NCI-H2171 treated with DMSO at 0.1 percent for 48 hours (cell line): ENCODE measurements around the gene FAU.
"Not testable (repeated sequence)": the region's sequence is repeated elsewhere in the genome, so short reads cannot be mapped to it uniquely, and the experiment has no call there.

ENCODE experiments used
- DNase-seq: peaks from one replicate; lab custom pipeline; 2025; lab: John Stamatoyannopoulos, UW

FAU gene

DNA sequence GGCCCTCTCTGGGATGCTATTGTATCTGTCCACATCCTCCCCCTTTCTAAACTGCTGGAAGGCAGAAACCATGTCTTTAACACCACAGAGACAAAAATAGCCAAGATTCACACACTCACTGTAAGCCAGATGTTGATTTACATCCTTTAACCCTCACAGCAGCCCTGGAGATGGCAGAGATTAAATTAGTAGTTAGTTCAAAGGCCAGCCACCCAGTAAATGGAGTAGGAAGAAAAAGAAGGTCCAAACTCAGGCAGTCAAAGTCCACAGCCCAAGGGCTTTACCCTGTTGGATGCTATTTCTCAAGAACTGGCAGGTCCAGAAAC is 2.3 kb downstream of the FAU start:
- DNase-seq = no peak

DNA sequence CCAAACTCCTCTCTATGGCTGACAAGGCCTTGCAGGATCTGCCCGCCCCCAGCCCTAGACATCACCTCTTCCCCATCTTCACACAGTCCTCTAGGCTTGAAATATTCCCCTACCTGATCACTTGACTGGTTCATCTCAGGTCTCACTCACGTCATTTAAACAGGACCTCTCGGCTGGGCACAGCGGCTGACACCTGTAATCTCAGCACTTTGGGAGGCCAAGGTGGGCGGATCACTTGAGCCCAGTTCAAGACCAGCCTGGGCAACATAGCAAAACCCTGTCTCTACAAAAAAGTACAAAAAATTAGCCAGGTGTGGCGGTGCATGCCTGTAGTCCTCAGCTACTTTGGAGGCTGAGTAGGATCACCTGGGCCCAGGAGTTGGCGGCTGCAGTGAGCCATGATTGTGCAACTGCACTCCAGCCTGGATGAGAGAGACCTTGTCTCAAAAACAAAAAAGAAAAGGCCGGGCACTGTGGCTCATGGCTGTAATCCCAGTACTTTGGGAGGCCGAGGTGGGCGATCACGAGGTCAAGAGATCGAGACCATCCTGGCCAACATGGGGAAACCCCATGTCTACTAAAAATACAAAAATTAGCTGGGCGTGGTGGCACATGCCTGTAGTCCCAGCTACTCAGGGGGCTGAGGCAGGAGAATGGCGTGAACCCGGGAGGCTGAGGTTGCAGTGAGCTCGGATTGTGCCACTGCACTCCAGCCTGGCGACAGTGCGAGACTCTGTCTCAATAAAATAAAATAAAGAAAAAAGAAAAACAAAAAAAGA is 2.9 kb downstream of the FAU start:
- not testable (repeated sequence) for DNase-seq

- no peak for DNase-seq
Measured at GRCh38 chr11:65118097-65118837, 3.7 kb downstream of the FAU start.

DNA sequence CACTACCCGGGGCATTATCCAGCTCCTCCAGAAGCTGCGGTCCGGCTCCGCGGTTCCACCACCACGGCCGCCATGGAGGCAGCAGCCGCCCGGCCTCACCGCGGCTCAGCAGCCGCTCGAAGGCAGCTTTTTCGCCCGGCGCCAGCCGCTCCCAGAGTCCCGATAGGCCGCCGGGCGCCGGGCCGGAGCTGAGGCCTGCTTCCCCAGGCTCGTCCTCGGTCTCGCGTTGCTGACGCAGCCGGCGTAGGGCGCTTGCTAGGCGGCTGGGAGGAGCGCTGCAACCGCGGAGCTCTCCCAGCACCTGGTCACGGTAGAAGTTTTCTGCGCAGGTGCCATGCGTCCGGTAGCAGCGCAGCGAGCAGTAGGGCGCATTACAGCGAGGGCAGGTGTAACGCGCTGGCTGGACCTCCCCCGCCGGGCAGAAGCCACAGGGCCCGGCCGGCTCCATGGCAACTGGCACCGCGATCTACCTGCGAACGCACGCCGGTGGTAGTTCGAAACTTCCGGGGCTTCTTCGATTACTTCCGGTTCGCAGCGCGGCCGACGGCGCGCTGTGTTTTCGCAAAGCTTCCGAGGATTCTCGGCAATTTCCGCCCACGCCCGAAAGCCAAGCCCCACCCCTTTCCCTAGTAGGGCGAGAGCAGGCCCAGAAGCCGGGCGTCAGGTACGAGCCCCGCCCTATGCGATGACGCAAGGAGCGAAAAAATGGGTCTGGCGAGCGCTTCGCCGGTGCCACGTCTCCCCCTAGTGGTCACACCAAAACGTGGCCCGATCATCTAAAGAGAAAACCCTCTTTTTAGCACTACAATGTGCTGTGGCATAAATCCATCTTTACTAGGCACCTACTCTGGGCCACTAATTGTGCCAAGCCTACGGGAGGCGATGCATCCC is 4.5 kb downstream of the FAU start, which contains the start of gene ZNHIT2:
ZNHIT2 (minus strand) TSS at position 496 of the 891 bp plus-strand sequence; CDS start at position 448, 48 bp downstream.
- peak; percentile 98 for DNase-seq

DNA sequence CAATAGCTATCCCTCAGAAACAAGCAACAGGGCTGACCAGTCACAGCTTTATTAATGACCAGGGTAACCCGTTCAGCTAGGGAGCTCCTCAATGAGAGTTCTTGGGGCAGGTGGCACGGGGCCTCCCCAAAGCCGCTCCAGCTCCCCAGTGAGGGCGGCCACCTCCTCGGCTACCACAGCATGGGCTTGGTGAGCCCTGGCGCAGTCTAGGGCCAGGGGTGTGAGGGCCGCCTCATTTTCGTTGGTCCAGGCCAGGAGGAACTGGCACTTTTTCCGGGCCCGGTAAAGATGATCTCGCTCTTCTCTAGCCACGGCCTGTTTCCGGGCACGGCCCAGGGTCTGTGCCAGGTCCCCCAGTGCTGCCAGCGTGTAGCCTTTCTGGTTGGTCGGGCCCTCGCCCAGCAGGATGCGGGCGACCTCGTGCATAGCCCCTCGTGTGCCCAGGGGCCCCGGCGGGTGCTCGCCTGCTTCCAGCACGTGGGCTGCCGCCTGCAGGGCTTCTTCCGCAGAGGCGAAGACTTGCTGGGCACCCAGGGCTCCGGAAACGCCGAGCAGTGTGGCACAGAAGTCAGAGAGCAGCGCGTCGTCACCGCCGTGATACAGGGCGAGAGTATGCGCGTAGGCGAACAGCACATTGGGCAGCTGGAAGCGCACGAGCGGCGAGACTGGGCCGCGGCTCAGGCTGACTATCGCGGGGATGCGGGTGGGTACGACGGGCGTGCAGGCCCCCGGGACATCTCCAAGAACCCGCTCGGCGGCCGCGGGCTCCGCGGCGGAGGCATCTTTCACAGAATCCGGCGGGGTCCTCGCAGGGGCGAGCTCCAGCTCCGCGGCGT is 5.3 kb downstream of the FAU start:
- DNase-seq = peak; percentile 43

DNA sequence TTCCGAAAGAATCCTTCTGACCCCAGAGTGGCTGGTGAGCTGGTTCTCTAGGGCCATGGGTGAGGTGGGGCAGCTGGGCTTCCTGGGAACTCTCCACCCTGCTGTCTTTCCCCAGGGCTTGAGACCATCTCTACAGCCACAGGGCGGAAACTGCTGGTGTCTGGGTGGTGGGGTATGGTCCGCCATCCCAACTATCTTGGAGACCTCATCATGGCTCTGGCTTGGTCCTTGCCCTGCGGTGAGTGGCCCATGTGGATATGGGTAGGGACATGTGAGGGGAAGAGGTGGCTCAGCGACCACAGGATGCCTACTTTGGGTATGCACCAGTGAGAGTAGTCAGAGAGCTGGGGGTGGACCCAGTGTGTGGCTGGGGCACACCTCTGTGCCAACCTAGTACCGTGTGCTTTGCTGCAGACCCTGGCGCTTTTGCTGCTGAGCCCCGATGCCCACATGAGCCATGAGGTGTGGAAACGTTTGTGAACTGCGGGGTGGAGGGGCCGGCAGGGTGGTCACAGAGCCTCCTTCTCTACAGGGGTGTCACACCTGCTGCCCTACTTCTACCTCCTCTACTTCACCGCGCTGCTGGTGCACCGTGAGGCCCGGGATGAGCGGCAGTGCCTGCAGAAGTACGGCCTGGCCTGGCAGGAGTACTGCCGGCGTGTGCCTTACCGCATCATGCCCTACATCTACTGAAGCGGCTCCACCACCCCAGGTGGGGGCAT is 6.4 kb downstream of the FAU start:
- no peak for DNase-seq

GRCh38 chr11:65114538-65115171 is 7.3 kb downstream of the FAU start:
- no peak for DNase-seq

- DNase-seq = no peak
Measured at GRCh38 chr11:65113839-65114238, 8.1 kb downstream of the FAU start.

GRCh38 chr11:65113361-65113756 is 8.6 kb downstream of the FAU start:
- peak; percentile 57 for DNase-seq

DNA sequence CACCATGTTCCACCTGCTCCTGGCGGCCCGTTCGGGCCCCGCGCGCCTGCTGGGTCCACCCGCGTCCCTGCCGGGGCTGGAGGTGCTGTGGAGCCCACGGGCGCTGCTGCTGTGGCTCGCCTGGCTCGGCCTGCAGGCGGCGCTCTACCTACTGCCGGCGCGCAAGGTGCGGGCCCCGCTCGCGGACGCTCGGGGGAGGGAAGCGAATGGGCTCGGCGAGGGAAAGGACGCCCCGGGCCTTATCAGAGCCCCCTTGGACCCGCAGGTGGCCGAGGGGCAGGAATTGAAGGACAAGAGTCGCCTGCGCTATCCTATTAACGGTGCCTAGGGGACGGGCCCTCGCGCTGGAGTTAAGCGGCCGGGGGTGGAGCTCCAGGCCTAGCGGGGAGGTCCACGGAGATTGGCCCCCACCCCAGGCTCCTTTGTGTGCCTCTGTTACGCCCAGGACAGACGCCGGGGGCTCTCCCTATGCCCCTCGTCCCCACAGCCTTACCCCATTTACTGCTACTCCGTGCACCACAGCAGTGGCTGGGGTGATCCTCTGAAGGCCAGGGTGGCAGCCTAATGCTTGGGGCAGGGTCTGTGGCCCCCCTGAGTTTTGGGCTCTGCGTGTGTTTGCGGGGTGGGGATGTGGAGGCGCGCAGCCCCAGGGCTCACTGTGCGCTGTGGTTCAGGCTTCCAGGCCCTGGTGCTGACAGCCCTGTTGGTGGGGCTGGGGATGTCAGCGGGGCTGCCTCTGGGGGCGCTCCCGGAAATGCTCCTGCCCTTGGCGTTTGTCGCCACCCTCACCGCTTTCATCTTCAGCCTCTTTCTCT is 9.2 kb downstream of the FAU start:
- DNase-seq = peak; percentile 57

DNA sequence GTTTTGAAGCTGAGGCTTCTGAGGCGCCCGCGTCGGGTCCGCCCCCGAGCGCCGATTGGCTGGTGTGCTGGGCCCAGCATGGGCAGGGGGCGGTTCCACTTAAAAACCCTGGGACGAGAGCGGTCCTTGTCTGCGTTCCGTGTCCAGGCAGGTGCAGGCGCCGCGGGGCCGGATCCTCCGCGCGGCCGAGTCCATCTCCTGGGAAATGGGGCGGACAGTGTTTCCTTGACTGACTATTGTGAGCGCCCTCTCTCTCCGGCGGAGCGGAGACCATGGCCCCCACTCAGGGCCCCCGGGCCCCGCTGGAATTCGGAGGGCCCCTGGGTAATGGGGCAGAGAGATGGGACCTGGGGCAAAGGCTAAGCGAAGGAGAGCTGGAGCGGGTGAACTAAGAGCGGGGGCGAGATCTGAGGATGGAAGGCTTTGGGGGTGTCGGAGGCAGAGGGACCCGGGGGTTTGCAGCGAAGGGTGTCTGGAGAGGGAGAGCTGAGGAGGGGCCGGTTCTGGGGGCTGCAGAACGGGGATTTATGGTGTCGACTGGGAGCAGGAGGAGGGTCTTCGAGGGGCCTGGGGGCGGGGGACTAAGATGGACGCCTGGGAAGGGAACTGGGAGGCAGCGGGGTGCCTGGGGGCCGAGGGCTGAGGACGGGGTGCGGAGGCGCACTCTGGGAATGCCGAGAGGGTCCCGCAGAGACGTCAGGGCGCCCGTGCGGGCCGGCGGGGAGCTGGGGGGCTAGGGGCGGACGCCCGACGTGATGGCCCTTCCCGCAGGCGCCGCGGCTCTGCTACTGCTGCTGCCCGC is 10.0 kb downstream of the FAU start, which contains the start of gene TM7SF2:
TM7SF2 (plus strand) TSS at position 129 of the 802 bp plus-strand sequence; CDS start at position 273, 144 bp downstream.
- peak; percentile 90 for DNase-seq

GRCh38 chr11:65111159-65111743 is 10.7 kb downstream of the FAU start:
- DNase-seq = no peak

- DNase-seq = peak; percentile 82
Measured at GRCh38 chr11:65110354-65110861, 11.5 kb downstream of the FAU start.

GRCh38 chr11:65109231-65110198 is 12.4 kb downstream of the FAU start:
- DNase-seq = no peak

DNA sequence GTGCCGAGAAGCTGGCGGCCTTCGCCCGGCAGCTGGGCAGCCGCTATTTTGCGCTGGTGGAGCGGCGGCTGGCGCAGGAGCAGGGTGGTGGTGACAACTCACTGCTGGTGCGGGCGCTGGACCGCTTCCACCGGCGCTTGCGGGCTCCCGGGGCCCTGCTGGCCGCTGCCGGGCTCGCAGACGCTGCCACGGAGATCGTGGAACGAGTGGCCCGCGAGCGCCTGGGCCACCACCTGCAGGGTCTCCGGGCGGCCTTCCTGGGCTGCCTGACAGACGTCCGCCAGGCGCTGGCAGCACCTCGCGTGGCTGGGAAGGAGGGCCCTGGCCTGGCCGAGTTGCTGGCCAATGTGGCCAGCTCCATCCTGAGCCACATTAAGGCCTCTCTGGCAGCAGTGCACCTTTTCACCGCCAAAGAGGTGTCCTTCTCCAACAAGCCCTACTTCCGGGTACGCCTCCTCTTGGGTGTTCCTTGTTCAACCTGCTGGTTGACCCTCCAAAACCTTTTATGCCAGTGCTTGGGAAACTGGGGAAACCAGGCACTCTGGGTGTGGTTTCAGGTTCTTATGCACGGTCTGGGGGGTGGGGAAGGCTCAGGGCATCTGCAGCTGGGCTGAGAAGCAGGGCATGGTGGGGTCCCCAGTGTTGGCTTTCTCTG is 13.3 kb downstream of the FAU start:
- DNase-seq = no peak
